ENCODE measurements around the gene PUS1.

The PUS1 gene

DNA sequence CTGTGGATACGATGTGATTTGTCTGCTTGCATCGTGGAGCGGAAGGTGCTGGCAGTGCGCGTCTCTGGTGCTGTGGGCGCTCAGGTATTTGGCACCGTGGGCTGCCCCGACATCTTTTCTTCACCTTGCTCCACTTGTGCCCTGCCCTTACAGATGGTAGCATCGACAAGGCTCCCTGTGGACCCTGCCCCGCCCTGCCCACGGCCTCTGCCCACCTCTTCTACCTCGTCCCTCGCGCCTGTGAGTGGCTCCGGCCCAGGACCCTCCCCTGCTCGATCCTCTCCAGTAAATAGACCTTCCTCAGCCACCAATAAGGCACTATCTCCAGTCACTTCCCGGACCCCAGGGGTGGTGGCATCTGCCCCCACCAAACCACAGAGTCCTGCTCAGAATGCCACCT lies 57.3 kb downstream of the PUS1 start:
- no peak overlapping the region for H3K9ac ChIP-seq (ENCODE audit: low read depth, low read length)
- peaks cover 92% of the 10 kb centered on the region for H3K36me3 ChIP-seq (ENCODE audit: insufficient read depth, low read length)
- no peak overlapping the region for H3K4me2 ChIP-seq (ENCODE audit: insufficient read depth, low read length)
- H3K27me3 ChIP-seq (ENCODE audit: insufficient read depth, low read length, poor library complexity) = no peaks in the 10 kb centered on the region
- TF ChIP-seq EZH2 (IDR thresholded peaks at IDR 0.05; ENCODE audit: borderline replicate concordance, low read depth, low read length, severe bottlenecking) = no peak
- TF ChIP-seq, protein P1, sequence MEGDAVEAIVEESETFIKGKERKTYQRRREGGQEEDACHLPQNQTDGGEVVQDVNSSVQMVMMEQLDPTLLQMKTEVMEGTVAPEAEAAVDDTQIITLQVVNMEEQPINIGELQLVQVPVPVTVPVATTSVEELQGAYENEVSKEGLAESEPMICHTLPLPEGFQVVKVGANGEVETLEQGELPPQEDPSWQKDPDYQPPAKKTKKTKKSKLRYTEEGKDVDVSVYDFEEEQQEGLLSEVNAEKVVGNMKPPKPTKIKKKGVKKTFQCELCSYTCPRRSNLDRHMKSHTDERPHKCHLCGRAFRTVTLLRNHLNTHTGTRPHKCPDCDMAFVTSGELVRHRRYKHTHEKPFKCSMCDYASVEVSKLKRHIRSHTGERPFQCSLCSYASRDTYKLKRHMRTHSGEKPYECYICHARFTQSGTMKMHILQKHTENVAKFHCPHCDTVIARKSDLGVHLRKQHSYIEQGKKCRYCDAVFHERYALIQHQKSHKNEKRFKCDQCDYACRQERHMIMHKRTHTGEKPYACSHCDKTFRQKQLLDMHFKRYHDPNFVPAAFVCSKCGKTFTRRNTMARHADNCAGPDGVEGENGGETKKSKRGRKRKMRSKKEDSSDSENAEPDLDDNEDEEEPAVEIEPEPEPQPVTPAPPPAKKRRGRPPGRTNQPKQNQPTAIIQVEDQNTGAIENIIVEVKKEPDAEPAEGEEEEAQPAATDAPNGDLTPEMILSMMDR (IDR thresholded peaks at IDR 0.05; ENCODE audit: borderline replicate concordance, extremely low read depth, low read length, poor library complexity, severe bottlenecking) = no peak
- DNase-seq (no peak), ATAC-seq (ENCODE audit: insufficient read depth, low read depth) (no peak)
- H4K20me1 ChIP-seq (ENCODE audit: insufficient read depth, low read length) = peaks cover 5% of the 10 kb centered on the region
- no peak overlapping the region for H3K4me3 ChIP-seq (ENCODE audit: low read depth in 1 of 2, low read length in 2 of 2)
- H3K27ac ChIP-seq (ENCODE audit: low read length) = no peak overlapping the region
- H3K4me1 ChIP-seq (ENCODE audit: insufficient read depth, low read length) = no peaks in the 10 kb centered on the region
- H3K9me3 ChIP-seq (ENCODE audit: insufficient read depth, low read length, severe bottlenecking) = no peaks in the 10 kb centered on the region
- H3K79me2 ChIP-seq (ENCODE audit: insufficient read depth, low read length) = no peaks in the 10 kb centered on the region
- no peak overlapping the region for H2AFZ ChIP-seq (ENCODE audit: low read depth, low read length)

DNA sequence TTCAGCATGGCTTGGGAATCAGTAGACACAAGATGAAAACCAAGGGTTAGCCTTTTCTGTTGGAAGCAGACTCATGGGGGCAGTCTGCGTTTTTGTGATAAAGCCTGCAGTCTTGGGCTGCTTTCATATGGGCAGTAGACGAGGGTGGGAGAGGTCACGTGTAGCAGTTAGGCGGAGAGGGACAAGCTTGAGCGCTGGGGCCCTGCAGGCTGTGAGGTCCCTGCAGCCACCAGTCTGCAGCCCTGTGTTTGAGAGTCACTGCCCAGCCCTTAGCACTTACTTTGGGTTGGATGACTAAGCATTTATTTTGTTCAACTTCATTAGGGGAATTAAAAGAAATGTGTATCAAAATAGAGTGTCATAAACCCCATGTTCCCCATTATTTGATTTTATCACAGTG lies 57.8 kb downstream of the PUS1 start:
- TF ChIP-seq, protein P1 (IDR thresholded peaks at IDR 0.05; ENCODE audit: borderline replicate concordance, extremely low read depth, low read length, poor library complexity, severe bottlenecking) = no peak
- no peak for TF ChIP-seq EZH2 (IDR thresholded peaks at IDR 0.05; ENCODE audit: borderline replicate concordance, low read depth, low read length, severe bottlenecking)
- DNase-seq = no peak
- H3K4me3 ChIP-seq (ENCODE audit: low read depth in 1 of 2, low read length in 2 of 2) = no peak overlapping the region
- no peak overlapping the region for H3K4me2 ChIP-seq (ENCODE audit: insufficient read depth, low read length)
- no peaks in the 10 kb centered on the region for H3K79me2 ChIP-seq (ENCODE audit: insufficient read depth, low read length)
- no peak for ATAC-seq (ENCODE audit: insufficient read depth, low read depth)
- peaks cover 5% of the 10 kb centered on the region for H4K20me1 ChIP-seq (ENCODE audit: insufficient read depth, low read length)
- H3K36me3 ChIP-seq (ENCODE audit: insufficient read depth, low read length) = peaks cover 91% of the 10 kb centered on the region
- H3K27ac ChIP-seq (ENCODE audit: low read length) = no peak overlapping the region
- H3K9ac ChIP-seq (ENCODE audit: low read depth, low read length) = no peak overlapping the region
- H3K27me3 ChIP-seq (ENCODE audit: insufficient read depth, low read length, poor library complexity) = no peaks in the 10 kb centered on the region
- no peaks in the 10 kb centered on the region for H3K4me1 ChIP-seq (ENCODE audit: insufficient read depth, low read length)
- no peaks in the 10 kb centered on the region for H3K9me3 ChIP-seq (ENCODE audit: insufficient read depth, low read length, severe bottlenecking)
- H2AFZ ChIP-seq (ENCODE audit: low read depth, low read length) = no peak overlapping the region

DNA sequence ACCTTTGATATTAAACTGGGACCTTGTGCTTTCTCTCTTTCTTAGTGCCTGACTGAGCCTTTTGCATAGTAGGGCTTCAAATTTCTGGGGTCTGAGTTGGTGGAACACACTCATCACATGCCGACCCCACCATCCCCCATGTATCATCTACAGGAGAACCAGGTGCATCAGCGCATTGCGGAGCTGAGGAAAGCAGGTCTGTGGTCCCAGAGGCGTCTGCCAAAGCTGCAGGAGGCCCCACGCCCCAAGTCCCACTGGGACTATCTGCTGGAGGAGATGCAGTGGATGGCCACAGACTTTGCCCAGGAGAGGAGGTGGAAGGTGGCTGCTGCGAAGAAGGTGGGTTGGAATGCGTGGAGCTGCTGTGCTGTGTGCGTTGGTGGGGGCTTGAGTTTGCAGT lies 58.5 kb downstream of the PUS1 start:
- H3K27ac ChIP-seq (ENCODE audit: low read length) = no peak overlapping the region

More for the DNA sequence above, 58.5 kb downstream of the PUS1 start:
- no peaks in the 10 kb centered on the region for H3K9me3 ChIP-seq (ENCODE audit: insufficient read depth, low read length, severe bottlenecking)
- no peaks in the 10 kb centered on the region for H3K27me3 ChIP-seq (ENCODE audit: insufficient read depth, low read length, poor library complexity)
- no peak for ATAC-seq (ENCODE audit: insufficient read depth, low read depth)
- no peak overlapping the region for H2AFZ ChIP-seq (ENCODE audit: low read depth, low read length)
- H3K36me3 ChIP-seq (ENCODE audit: insufficient read depth, low read length) = peaks cover 91% of the 10 kb centered on the region
- peaks cover 5% of the 10 kb centered on the region for H4K20me1 ChIP-seq (ENCODE audit: insufficient read depth, low read length)
- no peak overlapping the region for H3K4me2 ChIP-seq (ENCODE audit: insufficient read depth, low read length)
- DNase-seq = no peak
- TF ChIP-seq EZH2 (IDR thresholded peaks at IDR 0.05; ENCODE audit: borderline replicate concordance, low read depth, low read length, severe bottlenecking) = no peak
- TF ChIP-seq, protein P1 (IDR thresholded peaks at IDR 0.05; ENCODE audit: borderline replicate concordance, extremely low read depth, low read length, poor library complexity, severe bottlenecking) = no peak
- H3K4me1 ChIP-seq (ENCODE audit: insufficient read depth, low read length) = no peaks in the 10 kb centered on the region
- H3K79me2 ChIP-seq (ENCODE audit: insufficient read depth, low read length) = no peaks in the 10 kb centered on the region
- no peak overlapping the region for H3K9ac ChIP-seq (ENCODE audit: low read depth, low read length)
- H3K4me3 ChIP-seq (ENCODE audit: low read depth in 1 of 2, low read length in 2 of 2) = no peak overlapping the region
